ENCODE data around the gene KDM2A.
A peak's percentile ranks its signal among the peaks of the same experiment; 100 is the strongest.

KDM2A gene

GRCh38 chr11:67264260-67264659 lies 145.2 kb downstream of the KDM2A start:
- H4K20me1 ChIP-seq (ENCODE audit: insufficient read depth, low read length, poor library complexity, severe bottlenecking), result peaks cover 20% of the 10 kb centered on the region
- H3K27me3 ChIP-seq (ENCODE audit: insufficient read depth, low read length, poor library complexity, severe bottlenecking), result no peaks in the 10 kb centered on the region
- no peaks in the 10 kb centered on the region for H3K9me2 ChIP-seq (replicated peaks; ENCODE audit: low read depth, low read length)
- H3F3A ChIP-seq (ENCODE audit: low read depth), result 0 out of 2 replicates have a peak, but pooled peaks cover 4% of the 10 kb centered on the region
- no peak for TF ChIP-seq CTCF (conservative IDR thresholded peaks at IDR 0.05; ENCODE audit: low read length)
- no peak for TF ChIP-seq EZH2phosphoT487 (IDR thresholded peaks at IDR 0.05; ENCODE audit: borderline replicate concordance)
- H3K4me1 ChIP-seq (ENCODE audit: insufficient read depth, low read length, poor library complexity, severe bottlenecking), result peaks cover 29% of the 10 kb centered on the region
- no peak overlapping the region for H3K9ac ChIP-seq (ENCODE audit: low read depth, low read length, poor library complexity, severe bottlenecking)
- no peaks in the 10 kb centered on the region for H3K36me3 ChIP-seq (ENCODE audit: insufficient read depth, low read length)
- no peak overlapping the region for H2AFZ ChIP-seq (ENCODE audit: low read length)
- H3K79me2 ChIP-seq (ENCODE audit: insufficient read depth, low read length), result peaks cover 28% of the 10 kb centered on the region
- H3K4me2 ChIP-seq (ENCODE audit: low read depth, low read length, poor library complexity, severe bottlenecking), result no peak overlapping the region
- no peaks in the 10 kb centered on the region for H3K9me3 ChIP-seq (ENCODE audit: insufficient read depth, low read depth, low read length)
- no peak overlapping the region for H3K4me3 ChIP-seq (ENCODE audit: low read length, poor library complexity, severe bottlenecking)

GRCh38 chr11:67264877-67265632 lies 146.0 kb downstream of the KDM2A start:
- Histone ChIP-seq H3K36me3 (ENCODE audit: insufficient read depth, low read length) (no peaks in the 10 kb centered on the region), H3K9me3 (ENCODE audit: insufficient read depth, low read depth, low read length) (no peaks in the 10 kb centered on the region), H3K9ac (ENCODE audit: low read depth, low read length, poor library complexity, severe bottlenecking) (no peak overlapping the region), H3K4me3 (ENCODE audit: low read length, poor library complexity, severe bottlenecking) (no peak overlapping the region), H3F3A (ENCODE audit: low read depth) (peaks cover 4% of the 10 kb centered on the region; the same call in 1 of the 2 replicates), H3K4me1 (ENCODE audit: insufficient read depth, low read length, poor library complexity, severe bottlenecking) (peaks cover 37% of the 10 kb centered on the region), H3K27me3 (ENCODE audit: insufficient read depth, low read length, poor library complexity, severe bottlenecking) (no peaks in the 10 kb centered on the region), H4K20me1 (ENCODE audit: insufficient read depth, low read length, poor library complexity, severe bottlenecking) (peaks cover 28% of the 10 kb centered on the region), H3K9me2 (replicated peaks; ENCODE audit: low read depth, low read length) (no peaks in the 10 kb centered on the region), H2AFZ (ENCODE audit: low read length) (no peak overlapping the region), H3K79me2 (ENCODE audit: insufficient read depth, low read length) (peaks cover 36% of the 10 kb centered on the region), H3K4me2 (ENCODE audit: low read depth, low read length, poor library complexity, severe bottlenecking) (no peak overlapping the region)
- TF ChIP-seq EZH2phosphoT487 (IDR thresholded peaks at IDR 0.05; ENCODE audit: borderline replicate concordance) (no peak), CTCF (conservative IDR thresholded peaks at IDR 0.05; ENCODE audit: low read length) (no peak)

GRCh38 chr11:67265633-67266448 lies 146.8 kb downstream of the KDM2A start:
- Histone ChIP-seq H4K20me1 (ENCODE audit: insufficient read depth, low read length, poor library complexity, severe bottlenecking) (peaks cover 33% of the 10 kb centered on the region), H3K4me3 (ENCODE audit: low read length, poor library complexity, severe bottlenecking) (peak overlapping the region; percentile 37), H3K4me1 (ENCODE audit: insufficient read depth, low read length, poor library complexity, severe bottlenecking) (peaks cover 37% of the 10 kb centered on the region), H3K27me3 (ENCODE audit: insufficient read depth, low read length, poor library complexity, severe bottlenecking) (no peaks in the 10 kb centered on the region), H3F3A (ENCODE audit: low read depth) (peaks cover 8% of the 10 kb centered on the region; the same call in 1 of the 2 replicates), H3K36me3 (ENCODE audit: insufficient read depth, low read length) (no peaks in the 10 kb centered on the region), H3K9me2 (replicated peaks; ENCODE audit: low read depth, low read length) (no peaks in the 10 kb centered on the region), H2AFZ (ENCODE audit: low read length) (peak overlapping the region; percentile 20; the same call in 1 of the 2 replicates), H3K4me2 (ENCODE audit: low read depth, low read length, poor library complexity, severe bottlenecking) (peak overlapping the region; percentile 56), H3K79me2 (ENCODE audit: insufficient read depth, low read length) (peaks cover 44% of the 10 kb centered on the region), H3K9ac (ENCODE audit: low read depth, low read length, poor library complexity, severe bottlenecking) (peak overlapping the region; percentile 19), H3K9me3 (ENCODE audit: insufficient read depth, low read depth, low read length) (no peaks in the 10 kb centered on the region)
- TF ChIP-seq CTCF (conservative IDR thresholded peaks at IDR 0.05; ENCODE audit: low read length) (peak; percentile 51), EZH2phosphoT487 (IDR thresholded peaks at IDR 0.05; ENCODE audit: borderline replicate concordance) (no peak)
